T47D (cell line): ENCODE measurements around the gene TTC31.

ENCODE experiments used
- DNase-seq, 2 experiments: peaks; one replicate each; pipeline versions ENCODE4 v3.0.0 to v3.0.0-alpha.2; 2011 to 2012; ENCODE audit warnings: low read depth in 1 of 2, low spot score in 1 of 2
- JUND ChIP-seq: IDR thresholded peaks from 2 replicates; pipeline ENCODE4 v1.6.1; 2012; ENCODE audit warnings: low read depth
- in situ Hi-C: cut with HindIII; loops from 2 replicates; pipeline ENCODE4 v1.10.0; 2016; ENCODE audit warnings: low sequenced_read_pairs, low pct_unique_long_range_greater_than_20kb

Gene TTC31

DNA sequence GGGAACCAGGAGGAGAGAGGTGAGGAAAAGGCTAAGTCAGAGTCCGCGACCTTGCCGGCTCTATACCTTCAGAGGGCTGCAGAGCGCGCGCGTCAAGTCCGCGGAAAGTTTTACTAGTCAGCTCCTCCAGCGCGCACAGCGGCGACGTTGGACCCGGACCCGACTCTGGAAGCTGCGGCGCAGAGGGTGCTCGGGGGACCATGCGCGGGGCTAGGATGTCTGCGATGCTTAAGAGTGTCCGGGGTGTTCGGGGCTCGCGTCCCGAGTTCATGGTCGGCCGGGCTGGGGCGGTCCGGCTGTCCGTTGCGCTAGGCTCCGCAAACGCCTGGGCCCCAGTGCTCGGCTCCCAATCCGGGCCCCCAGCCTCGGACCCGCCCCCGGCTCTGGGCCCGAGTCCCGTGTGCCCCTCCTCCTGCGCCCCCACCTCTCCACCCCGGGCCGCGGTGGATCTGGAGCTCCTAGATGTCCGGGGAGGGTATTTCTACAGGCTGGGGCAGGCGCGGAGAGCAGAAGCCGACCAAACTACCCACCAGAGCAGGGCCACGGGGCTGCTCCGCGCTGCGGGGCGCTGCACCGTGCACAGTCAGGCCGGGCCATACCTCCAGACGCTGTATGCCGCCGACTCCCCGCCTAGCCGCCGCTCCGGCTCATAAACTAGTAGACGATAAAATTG is 16.5 kb downstream of the TTC31 start, which contains the start of gene LBX2:
TSS of gene LBX2 (minus strand) at position 337 of the 673 bp plus-strand sequence. CDS start at position 271, 66 bp downstream.
- no peak for TF ChIP-seq JUND
- in situ Hi-C loops = no loop called here

DNA sequence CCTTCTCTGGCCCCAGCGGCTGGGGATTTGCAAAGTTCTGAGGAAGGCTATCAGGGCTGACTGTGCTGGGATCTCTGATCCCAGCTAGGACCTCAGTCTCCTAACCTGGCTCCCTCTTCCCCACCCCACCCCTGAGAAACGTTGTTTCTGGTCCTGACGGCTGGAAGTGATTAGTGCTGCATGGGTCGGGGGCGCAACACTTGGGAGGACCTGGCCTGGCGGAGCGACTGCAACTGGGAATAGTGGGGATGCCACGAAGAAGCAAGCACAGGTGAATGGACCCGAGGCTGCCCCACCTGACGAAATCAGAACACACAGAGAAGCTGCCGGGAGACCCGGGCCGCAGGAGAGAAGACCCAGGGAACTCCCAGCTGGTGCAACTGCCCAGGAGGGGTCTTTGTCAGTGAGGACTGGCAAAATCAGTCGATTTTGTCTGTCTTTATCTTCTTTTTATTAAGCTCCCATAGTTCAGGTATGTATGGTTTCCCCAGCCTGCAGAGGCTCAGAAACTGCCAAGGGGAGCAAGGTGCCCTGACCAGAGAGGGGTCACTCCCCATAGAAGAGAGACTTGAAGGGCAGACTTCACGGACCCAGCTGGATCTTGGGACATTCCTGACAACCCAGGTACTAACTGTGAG is 17.2 kb downstream of the TTC31 start:
- DNase-seq = no peak
- no peak for TF ChIP-seq JUND
- in situ Hi-C loops = no loop called here

More for the DNA sequence above, 16.5 kb downstream of the TTC31 start, which contains the start of gene LBX2:
- no peak for DNase-seq

GRCh38 chr2:74500578-74500946 is 17.7 kb downstream of the TTC31 start:
- TF ChIP-seq JUND = no peak
- in situ Hi-C loops = no loop called here
- DNase-seq = no peak

DNA sequence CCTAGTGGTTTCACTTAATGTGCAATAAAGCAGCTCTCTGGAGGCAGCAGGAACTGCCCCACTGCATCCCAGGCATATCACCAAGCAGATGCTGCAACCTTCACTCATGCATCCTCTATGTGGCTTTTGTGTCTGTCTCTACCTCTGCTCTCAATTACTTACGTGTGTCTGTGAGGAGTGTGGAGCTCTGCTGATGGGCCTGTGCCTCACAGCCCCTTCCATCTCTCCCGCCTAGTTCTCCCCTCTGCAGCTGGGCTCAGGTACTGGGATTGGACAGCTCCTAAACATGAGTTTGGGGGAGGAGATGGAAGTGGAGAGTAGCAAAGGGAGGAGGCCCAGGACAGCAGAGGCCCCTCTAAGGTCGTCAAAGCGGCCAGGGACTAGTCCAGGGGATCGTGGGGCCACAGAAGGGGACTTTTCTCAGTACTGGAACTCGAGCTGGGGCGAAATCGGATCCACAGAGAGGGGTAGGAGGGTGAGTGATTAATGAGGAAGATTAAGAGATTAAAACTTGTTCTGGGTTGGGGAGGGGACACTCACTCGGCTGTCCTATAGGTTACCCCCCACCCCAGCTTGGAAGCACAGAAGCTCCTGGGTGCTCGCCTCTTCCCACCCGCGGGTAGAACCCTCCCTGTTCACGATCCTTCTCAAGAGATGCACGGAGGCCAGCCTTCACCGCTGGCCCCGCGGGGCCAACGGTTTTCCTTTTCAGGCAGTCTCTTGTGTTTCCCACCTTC is 18.6 kb downstream of the TTC31 start:
- no peak for TF ChIP-seq JUND
- in situ Hi-C loops = no loop called here
- no peak for DNase-seq

- in situ Hi-C loops = no loop called here
- no peak for DNase-seq
- TF ChIP-seq JUND = no peak
Measured at GRCh38 chr2:74502147-74502719, 19.4 kb downstream of the TTC31 start.

- no peak for TF ChIP-seq JUND
- no peak for DNase-seq
- in situ Hi-C loops = no loop called here
Measured at GRCh38 chr2:74502720-74503505, 20.0 kb downstream of the TTC31 start.

- in situ Hi-C loops = no loop called here
- DNase-seq = no peak
- no peak for TF ChIP-seq JUND
Measured at GRCh38 chr2:74503506-74504475, 20.9 kb downstream of the TTC31 start.

GRCh38 chr2:74504591-74504990 is 21.7 kb downstream of the TTC31 start:
- no peak for DNase-seq
- TF ChIP-seq JUND = no peak

DNA sequence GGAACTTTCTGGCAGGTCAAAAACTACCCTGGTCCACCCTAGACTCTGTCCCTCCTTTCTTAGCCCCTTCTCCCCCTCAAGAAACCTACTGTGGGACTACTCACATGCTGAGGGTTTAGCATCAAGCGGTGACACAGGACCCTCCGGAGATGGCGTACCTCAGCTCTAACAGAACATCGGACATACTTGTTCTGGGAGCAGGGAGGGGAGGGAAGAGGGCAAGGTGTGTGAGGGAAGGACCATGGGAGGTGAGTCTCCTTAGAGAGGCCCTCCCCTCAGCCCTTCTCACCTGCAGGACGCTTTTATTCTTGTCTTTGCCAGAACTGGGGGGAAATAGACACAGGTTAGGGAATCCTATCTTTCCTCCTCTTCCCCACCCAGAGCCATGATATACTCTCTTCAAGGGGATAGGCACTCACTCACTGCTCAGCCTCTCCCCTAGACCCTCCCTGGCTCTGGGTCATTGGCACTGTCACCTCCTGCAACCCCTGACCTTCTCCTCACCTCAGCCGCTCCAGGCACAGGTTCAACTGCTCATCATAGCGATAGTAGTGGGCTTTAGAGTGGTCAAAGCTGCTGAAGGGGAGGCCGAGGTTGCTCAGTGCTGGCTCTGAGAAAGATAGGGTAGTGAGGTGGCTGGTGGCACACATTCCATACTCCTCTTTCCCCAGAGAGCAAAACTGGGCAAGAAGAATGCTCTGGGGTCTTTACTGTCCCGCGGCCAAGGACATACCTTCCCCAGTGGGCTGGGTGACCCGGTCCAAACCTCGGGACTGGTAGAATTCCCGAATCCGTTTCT is 22.8 kb downstream of the TTC31 start:
- in situ Hi-C loops = no loop called here
- TF ChIP-seq JUND = no peak
- no peak for DNase-seq

More at GRCh38 chr2:74504591-74504990, 21.7 kb downstream of the TTC31 start:
- in situ Hi-C loops = no loop called here

GRCh38 chr2:74507145-74507925 is 24.5 kb downstream of the TTC31 start, which contains the start of gene PCGF1:
PCGF1 (minus strand) TSS chr2:74507695; CDS start chr2:74507668, 27 bp downstream.
- DNase-seq = peak; percentile 92 to 97
- in situ Hi-C loops = no loop called here
- TF ChIP-seq JUND = no peak
